Testis (tissue), 2 donors: ENCODE measurements around the gene ZHX3.

Experiments
- POLR2A ChIP-seq: fragments of 450-650 bp; IDR thresholded peaks from one replicate; pipeline ENCODE4 v1.6.1; 2017; ENCODE audit warnings: antibody characterized with exemption, mild to moderate bottlenecking, moderate library complexity
- TF ChIP-seq, protein P1 (sequence below), 3 experiments: fragments of 450-650 bp in 2 of 3; fragments of 200-600 bp in 1 of 3; sonication (generic) in 1 of 3; IDR thresholded peaks; one replicate each; pipeline ENCODE4 v1.5.1; 2016 to 2019; ENCODE audit warnings: antibody characterized with exemption in 3 of 3, mild to moderate bottlenecking in 2 of 3, moderate library complexity in 1 of 3

DNA sequence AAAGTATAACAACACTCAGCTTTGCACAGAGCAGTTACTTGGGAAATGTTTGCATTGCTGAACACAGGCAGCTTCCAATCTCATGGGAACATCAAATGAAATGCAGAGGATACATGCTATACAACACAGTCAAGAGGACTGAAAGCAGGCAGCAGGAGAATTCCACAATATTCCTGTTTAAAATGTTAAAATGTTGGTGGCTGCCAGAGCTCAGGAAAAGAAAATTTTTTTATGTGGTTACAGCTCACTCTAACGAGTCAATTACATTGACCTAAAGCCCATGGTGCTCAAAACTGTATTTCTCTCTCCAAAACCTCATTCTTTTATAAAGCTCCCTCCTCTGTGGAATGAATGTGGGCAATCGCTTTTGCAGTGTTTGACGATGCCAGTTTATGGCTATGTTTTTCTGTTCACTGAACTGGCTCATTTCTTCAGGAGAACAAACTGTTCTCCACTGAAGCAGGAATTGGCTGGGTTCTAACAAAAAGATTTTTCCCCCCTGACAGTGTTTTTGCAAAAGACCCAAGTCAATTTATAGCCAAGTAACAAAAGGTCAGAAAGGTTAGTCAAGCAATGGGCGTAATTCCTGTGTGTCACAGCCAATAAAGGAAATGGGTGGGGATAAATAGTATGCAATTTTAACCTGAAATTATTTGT is 69.0 kb downstream of the ZHX3 start:
- TF ChIP-seq, protein P1, sequence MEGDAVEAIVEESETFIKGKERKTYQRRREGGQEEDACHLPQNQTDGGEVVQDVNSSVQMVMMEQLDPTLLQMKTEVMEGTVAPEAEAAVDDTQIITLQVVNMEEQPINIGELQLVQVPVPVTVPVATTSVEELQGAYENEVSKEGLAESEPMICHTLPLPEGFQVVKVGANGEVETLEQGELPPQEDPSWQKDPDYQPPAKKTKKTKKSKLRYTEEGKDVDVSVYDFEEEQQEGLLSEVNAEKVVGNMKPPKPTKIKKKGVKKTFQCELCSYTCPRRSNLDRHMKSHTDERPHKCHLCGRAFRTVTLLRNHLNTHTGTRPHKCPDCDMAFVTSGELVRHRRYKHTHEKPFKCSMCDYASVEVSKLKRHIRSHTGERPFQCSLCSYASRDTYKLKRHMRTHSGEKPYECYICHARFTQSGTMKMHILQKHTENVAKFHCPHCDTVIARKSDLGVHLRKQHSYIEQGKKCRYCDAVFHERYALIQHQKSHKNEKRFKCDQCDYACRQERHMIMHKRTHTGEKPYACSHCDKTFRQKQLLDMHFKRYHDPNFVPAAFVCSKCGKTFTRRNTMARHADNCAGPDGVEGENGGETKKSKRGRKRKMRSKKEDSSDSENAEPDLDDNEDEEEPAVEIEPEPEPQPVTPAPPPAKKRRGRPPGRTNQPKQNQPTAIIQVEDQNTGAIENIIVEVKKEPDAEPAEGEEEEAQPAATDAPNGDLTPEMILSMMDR (IDR thresholded peaks at IDR 0.05): no peak
- no peak for TF ChIP-seq POLR2A
